GM11168 (cell line): ENCODE results near the gene ATP1A3.
"Not testable (repeated sequence)": the region's sequence is repeated elsewhere in the genome, so short reads cannot be mapped to it uniquely, and the experiment has no call there.

Experiments used
- in situ Hi-C: fragments of 300-500 bp; cut with MboI; formaldehyde crosslinking; loops from one replicate; pipeline ENCODE4 v1.12.0; 2022; ENCODE audit warnings: low sequenced_read_pairs; ENCODE audit not compliant: unreplicated experiment

ATP1A3 gene

DNA sequence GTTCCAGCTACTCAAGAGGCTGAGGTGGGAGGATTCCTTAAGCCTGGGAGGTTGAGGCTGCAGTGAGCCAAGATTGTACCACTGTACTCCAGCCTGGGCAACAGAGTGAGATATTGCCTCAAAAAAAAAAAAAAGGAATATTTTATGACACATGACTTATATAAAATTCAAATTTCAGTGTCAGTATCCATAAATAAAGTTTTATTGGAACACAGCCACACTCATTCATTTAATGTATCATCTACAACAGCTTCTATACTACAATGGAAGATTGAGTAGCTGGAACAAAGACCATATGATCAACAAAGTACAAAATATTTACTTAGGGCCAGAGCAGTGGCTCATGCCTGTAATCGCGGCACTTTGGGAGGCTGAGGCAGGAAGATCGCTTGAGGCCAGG lies 18.7 kb upstream of the ATP1A3 start:
- in situ Hi-C loops, result not testable (repeated sequence)

DNA sequence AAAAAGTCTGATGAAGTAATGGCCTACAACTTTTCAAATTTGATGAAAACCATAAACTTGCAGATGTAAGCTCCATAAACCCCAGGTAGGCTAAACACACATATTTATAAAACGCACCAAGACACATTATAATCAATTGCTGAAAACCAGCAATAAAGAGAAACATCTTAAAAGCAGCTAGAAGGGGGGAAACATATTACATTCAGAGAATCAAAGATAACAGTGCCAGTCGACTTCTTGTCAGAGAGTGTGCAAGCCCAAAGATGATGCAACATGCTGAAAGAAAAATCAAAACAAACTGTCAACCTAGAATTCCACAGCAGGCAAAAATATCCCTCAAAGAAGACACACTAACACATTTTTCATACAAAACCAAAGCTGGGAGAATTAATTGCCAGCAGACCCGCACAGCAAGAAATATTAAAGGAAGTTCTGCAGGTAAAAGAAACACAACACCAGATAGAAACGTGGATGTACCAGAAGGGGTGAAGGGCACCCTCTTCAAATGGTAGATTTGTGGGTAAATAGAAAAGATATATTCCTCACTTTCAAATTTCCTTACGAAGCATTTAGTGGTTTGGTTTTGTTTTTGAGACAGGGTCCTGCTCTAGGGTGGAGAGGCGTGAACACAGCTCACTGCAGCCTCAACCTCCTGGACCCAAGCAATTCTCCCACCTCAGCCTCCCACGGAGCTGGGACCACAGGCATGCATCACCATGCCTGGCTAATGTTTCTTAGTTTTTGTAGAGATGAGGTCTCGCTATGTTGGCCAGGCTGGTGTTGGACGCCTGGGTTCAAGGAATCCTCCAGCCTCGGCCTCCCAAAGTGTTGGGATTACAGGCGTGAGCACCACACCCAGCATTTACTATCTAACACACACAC lies 16.5 kb upstream of the ATP1A3 start:
- in situ Hi-C loops, result no loop called here

DNA sequence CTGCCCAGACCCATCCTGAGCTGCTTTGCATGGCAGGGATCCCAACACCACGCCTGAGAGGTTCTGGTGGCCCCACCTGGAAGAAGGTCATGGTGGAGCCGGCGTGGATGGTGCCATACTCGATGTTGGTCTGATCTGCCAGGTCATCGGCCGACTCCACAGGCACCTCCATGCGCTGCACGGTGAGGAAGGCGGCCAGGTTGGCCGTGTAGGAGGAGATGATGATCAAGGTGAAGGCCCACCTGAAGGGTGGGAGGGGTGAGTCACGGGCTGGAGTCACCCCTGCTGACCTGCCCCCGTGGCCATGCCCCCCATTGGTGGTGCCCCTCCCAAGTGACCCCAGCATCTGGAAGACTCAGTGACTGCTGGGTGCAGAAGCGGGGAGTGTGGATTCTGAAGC lies 12.5 kb upstream of the ATP1A3 start:
- in situ Hi-C loops, result no loop called here

DNA sequence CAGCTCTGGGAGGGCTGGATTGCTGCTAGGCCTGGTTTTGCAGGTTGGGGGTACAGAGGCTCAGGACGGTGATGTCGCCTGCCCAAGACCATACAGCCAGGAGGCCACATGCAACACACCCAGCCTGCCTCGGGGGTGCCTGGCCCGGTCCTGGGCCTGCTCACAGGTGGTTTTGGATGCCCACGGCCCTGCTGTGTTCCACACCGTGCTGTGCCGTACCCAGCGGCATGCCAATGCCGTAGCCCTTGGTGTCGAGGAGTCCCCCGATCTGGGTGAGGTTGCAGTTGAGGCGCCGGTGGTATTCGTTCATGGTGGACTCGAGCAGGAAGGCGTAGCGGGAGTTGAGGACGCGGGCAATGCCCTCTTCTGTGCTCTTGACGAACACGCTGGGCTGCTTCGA lies 11.5 kb upstream of the ATP1A3 start:
- in situ Hi-C loops, result no loop called here

DNA sequence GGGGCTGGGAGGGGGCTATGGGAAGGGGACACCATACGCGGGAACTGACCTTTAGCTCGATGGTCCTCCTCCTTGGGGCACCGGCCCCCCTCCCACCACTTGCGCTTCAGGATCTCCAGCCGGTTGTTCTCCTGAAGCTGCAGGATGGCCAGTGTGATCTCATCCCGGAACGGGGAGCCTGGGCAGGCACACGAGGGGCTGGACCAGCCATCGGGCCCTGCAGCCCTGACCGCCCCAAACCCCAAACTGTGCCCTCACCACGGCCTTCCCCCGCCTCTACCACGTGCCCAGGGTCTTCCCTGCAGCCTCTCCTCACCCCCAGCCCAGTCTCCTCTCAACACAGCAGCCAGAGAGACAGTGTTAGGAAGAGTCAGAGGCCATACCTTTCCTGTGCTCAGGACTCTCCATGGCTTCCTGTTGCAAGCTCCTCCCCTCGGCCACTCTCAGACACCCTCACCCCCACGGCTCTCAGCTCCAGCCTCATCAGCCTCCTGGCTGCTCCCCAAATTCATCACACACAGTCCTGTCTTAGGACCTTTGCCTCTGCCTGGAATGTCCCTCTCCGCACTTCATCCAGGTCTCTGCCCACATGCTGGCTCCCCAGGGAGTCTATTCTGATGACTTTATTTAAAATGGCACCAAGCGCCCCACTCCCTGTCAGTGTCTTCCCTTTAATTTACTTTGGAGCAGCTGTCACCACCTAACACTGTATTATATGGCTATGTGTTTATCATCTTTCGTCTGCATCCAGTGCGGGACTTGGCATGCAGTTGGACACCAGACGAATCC lies 9.7 kb upstream of the ATP1A3 start:
- in situ Hi-C loops, result no loop called here

DNA sequence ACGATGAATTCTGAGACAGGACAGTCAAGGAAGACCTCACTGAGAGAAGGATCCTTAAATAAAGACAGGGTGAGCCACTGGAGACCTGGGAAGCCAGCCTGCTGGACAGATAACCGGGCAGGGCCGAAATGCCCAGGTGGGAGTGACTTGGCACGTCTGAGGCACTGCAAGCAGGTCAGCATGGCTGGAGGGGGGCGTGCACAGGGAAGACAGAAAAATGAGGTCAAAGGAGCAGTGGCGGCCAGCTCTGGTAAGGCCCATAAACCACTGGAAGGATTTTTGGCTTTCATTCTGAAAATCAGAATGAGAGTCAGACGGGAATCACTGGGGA lies 5.8 kb upstream of the ATP1A3 start:
- in situ Hi-C loops, result no loop called here

DNA sequence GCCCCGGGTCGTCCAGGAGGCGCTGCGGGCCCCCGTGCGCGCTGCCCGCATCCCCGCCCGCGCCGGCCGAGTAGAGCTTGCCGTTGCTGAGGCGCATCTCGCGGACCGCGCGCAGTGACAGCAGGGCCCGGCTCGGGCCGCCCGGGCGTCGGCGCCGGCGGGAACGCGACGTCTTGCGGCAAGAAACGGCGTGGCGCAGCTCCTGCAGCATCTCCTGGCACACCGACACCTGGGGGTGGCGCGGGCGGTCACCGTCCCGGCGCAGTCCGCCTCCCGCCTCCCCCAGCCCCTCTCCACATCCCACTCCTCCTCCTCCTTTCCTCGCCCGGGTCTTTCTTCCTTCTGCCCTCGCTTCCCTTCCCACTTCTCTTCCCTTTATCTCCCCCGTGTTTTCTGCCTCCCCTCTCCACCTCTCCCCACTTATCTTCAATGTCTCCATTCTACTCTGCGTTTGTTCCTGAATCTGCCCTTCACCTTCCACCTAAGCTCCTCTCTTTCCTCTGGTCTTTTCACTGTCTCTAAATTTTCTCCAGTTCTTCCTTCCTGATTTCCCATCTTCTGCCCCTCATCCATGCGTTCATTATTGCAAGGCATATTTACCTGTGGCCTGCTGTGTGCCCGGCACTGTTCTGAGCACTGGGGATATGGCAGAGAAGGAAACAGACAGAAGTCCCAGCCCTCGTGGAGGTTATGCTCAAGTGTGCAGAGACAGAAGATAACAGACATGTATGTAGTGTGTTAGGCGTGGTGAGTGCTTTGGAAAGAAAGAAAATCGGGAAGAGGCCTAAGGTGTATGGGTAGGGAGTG lies 5.2 kb upstream of the ATP1A3 start:
- in situ Hi-C loops, result no loop called here

DNA sequence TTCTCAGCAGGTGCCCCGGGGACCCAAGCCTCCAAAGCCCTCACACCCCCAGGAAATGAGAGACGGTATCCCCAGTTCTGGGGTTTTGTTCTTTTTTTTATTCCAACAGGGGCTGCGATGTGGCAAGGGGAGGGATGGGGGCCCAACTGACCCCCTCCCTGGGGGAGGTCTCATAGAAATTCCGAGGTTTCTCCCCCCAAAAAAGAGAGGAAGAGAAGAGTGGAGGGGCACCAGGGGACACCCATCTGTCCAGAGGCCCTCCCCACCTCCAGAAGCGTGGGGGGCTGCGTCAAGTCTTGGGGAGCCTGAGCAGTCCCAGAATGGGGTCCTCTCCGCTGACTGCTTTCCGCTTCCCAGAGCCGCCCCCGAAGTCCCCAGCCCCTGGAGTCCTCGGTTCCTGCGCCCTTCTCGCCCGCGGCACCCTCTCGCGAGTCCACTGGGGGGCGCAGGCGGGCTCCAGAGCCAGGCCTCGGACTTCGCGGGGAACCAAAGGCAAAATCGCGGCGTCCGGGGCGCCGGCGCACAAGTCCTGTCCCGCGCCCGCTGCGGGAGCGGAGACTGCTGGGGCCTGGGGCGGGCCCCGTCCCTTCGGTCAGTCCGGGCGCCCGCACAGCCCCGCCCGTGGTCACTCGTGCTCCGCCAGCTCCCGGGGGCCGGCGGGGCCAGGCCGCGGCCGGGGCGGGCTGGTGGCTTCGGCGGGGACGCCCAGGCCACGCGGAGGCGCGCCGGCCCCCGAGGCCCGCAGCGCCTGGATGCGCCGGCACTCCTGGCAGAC lies 4.4 kb upstream of the ATP1A3 start:
- in situ Hi-C loops, result no loop called here

DNA sequence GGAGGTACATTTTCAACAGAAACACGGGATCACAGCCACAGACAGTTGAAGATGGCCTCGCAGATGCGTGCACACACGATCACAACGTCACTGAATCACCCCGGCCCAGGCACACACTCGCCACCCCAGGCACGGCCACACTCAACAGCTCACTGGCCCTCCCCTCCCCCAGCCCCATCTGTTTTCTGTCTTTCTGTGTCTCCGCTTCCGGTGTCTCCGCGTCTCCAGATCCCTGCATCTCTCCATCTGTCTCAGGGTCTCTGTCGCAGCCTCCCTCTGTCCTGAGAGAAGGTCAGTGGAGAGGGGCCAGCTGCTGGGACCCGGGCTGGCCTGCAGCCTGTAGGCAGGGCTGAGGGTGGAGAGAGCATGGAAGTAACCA lies 3.8 kb upstream of the ATP1A3 start:
- in situ Hi-C loops, result no loop called here

DNA sequence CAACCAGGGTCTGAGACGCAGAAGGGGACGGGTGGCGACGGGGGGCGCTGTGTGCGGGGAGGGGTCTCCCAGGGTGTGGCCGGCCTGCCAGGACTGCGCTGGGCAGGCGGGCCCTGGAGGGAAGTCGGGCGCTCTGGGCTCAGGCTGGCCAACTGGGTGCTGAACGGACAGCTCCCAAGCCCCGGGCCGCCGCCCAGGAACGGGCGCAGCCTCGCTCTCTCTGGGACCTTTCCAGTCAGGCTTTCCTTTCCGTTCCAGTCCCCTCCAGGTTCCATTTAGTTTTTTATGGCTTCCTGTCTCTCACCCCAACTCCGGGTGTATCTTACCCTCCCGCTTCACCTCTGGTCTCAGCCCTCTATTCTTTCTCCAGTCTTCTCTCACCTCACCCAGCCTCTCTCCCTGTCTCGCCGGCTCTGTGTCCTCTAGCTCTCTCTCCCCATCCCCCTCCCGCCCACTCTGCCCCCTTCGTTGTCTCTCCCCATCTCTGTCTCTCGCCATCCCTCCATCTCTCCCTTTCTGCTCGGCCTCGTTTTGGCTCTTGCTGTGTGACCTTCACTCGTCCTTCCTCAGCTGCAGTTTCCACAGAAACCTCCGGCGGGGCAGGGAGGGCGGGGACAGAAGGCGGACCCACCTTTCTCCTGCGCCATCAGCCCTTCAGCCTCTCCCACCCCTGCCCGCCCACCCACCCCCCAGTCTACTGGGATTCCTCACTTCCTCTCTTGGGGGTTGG lies 3.3 kb upstream of the ATP1A3 start:
- in situ Hi-C loops, result no loop called here

DNA sequence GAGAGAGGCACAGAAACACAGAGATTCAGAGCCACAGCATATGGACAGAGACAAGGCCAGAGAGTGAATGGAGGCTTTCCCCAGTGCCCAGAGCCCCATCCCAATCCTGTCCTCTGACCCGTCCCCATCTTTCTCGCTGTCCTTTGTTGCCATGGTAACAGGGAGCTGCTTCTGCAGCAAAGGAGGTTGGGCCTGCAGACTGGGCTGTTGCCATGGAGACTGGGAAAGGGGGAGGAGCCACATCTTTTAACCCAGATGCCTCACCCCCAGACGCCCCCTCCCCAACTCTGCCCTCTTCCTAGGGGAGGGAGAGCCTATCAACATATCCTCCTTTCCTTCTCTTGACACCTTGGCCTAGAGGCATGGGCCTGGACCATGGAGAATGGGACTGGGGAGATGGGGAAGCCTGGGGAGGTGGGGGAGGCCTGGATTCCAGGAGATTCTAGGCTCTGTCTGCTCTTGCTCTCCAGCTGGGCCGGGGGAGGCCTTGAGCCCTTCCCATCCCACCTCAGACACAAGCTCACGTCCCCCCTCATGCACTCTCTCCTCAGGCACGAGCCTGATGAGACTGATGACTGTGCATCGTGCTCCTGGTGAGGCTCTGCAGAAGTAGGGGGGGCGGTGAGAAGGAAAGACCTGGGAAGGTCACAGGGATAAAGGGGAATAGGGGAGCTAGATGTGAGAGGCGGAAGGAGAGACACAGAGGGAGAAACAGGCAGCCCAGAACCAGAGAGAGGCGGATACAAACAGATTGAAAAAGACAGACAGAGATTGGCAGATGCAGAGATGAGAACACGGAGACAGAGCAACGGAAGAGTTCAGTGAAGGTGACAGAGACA lies 2.1 kb upstream of the ATP1A3 start:
- in situ Hi-C loops, result no loop called here

DNA sequence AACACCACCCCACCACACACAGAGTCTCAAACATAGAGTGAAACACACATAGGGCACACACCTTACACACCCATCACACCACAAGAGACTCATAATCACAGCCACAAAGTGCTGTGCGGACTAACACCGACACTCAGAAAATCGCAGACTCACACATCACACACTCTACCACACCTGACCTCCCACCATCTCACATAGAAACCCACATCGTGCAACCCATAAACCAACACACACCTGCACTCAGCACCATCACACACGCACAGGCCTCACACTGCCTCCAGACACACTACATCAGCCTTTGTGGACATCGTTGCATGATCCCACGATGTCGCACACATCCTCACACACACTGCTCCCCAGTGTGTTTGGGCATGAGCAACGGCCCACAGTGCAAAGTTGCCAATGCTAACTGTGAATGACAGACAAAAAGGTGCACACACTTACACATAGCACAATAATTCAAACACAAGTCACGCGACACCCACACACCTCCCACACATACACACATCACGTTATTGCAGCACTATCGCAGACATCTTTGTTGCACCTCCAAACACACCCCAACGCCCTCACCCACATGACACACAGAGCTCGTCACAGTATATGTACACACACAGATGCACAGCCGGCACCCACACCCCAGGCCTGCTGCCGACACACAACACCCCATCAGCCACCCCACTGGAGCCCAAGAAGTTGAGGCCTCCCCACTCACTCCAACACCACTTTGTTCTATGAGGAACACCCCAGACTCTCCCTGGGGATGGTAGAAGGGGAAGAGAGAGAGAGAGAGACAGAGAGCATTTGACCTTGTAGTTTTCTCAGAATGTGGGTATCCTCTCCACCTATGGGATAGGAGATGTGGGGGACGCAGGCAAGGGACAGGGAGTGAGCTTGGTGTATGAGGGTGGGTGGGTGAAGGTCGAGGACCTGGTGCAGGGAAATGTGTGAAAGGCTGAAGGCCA lies 1.2 kb upstream of the ATP1A3 start:
- in situ Hi-C loops, result no loop called here

DNA sequence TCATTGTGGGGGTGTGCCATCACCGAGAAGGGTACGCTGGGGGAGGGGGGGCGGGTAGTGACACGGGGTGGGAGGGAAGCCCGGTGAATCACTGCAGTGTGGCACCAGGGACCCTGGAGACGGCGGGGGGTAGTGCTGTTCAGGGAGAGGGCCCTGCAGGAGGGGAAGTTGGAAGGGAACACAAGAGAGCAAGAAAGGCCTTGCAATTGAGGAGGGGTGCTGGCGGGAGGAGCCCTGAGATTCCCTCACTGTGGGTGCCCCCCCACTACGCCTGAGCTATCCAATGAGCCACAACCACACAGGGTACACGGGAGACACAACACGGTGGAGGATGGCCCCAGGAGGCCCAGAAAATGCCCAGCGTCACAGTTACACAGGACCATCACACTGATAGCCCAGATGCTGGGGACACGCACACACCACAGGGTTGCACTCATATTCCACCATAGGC lies 516 bp upstream of the ATP1A3 start:
- in situ Hi-C loops, result no loop called here

DNA sequence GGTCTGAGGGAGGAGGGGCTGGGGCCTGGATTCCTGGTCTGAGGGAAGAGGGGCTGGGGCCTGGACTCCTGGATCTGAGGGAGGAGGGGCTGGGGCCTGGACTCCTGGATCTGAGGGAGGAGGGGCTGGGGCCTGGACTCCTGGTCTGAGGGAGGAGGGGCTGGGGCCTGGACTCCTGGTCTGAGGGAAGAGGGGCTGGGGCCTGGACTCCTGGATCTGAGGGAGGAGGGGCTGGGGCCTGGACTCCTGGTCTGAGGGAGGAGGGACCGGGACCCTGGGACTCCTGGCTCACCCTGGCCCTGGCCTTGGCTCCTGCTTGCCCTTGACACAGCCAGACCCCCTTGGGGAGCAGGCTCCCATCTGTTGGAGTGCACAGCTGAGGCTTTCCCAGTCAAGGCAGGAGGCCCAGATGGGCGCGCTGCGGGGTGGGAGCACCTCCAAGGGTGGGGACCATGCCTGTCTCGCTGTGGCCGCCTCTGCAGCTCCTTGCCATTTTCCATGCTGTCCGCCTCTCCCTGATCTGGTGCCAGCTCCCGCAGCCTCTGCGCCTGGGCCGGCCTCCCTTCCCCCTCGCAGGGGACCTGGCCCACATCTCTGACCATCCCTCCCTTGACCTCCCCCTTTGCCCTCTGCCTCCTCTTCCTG lies 2.0 kb downstream of the ATP1A3 start:
- in situ Hi-C loops, result not testable (repeated sequence)

DNA sequence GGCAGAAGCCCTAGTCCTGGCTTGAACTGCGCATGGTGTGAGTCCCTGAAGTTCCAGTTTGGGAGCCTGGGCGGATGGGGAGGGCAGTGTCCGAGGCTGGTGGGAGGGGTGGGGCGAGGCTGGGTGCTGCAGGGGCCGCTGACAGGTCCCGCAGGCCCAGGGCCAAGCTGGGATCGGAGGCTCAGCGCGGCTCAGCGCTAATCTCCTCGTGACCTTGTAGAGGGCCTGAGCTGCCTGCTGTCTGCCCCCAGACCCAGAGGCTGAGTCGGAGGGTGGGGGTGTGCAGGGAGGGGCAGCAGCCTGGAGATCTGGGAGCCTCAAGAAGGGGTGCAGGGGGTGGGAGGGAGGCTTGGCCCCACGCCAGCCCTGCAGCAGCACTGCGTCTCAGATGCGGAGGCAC lies 3.0 kb downstream of the ATP1A3 start:
- in situ Hi-C loops, result no loop called here

DNA sequence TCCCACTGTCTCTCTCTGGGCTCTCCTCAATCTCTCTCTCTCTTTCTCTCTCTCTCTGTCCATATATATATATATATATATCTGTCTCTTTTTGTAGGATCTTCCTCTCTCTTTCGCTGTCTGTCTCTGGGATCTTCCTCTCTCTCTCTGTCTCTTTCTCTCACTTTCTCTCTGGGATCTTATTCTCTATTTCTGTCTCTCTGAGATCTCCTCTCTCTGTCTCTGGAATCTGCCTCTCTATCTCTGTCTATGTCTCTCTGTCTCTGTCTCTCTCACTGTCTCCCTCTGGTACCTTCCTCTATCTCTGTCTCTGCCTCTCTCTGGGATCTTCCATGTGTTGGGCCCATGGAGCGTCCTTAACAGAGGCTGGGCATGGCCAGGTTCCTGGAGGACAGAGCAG lies 3.4 kb downstream of the ATP1A3 start:
- in situ Hi-C loops, result no loop called here

DNA sequence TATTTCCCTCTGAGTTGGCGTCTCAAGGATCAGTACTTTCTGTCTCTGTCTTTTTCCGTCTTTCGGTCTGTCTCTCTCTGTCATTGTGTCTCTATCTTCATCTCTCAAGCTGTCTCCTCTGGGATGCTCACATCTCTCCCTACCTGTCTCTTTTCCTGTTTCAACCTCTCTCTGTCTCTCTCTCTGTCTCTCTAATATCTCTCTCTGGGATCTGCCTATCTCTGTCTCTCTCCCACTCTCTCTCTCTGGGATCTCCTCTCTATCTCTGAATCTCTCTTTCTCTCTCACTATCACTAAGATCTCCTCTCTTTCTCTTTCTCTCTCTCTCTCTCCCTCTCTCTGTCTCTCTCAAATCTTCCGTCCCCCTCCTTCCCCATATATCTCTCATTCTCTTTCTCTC lies 4.0 kb downstream of the ATP1A3 start:
- in situ Hi-C loops, result no loop called here
